HL-60 (cell line): Measurements from ENCODE around the gene HLX.

Source experiments
- DNase-seq, 2 experiments: peaks; one replicate each; pipeline ENCODE4 v3.0.0-alpha.2; 2010 to 2020; ENCODE audit warnings: low read depth in 1 of 2, low spot score in 1 of 2
- H3K27ac ChIP-seq: fragments of 250-450 bp; sonication (Bioruptor Pico); replicated peaks from 2 replicates; pipeline ENCODE4 v1.5.1; 2020; ENCODE audit warnings: mild to moderate bottlenecking, moderate library complexity
- H3K27me3 ChIP-seq: fragments of 250-450 bp; sonication (Bioruptor Pico); 2 replicates; pipeline ENCODE4 v1.5.1; 2021; ENCODE audit warnings: mild to moderate bottlenecking, moderate library complexity; ENCODE audit not compliant: insufficient read depth, poor library complexity, severe bottlenecking
- H3K4me3 ChIP-seq: replicated peaks from 2 replicates; pipeline ENCODE4 v1.5.1; 2011; ENCODE audit warnings: mild to moderate bottlenecking, control low read depth, low read length; ENCODE audit not compliant: insufficient read depth
- CTCF ChIP-seq: IDR thresholded peaks from one replicate; pipeline ENCODE4 v1.5.1; 2011; ENCODE audit warnings: low read length, control low read depth, inconsistent platforms; ENCODE audit not compliant: insufficient read depth
- GABPA ChIP-seq: IDR thresholded peaks from 2 replicates; pipeline ENCODE4 v1.6.1; 2012; ENCODE audit warnings: low read depth
- POLR2AphosphoS5 ChIP-seq: IDR thresholded peaks from 2 replicates; pipeline ENCODE4 v1.6.1; 2012; ENCODE audit warnings: low read depth
- REST ChIP-seq: IDR thresholded peaks from 2 replicates; pipeline ENCODE4 v1.6.1; 2012; ENCODE audit warnings: low read depth; ENCODE audit not compliant: insufficient replicate concordance
- SPI1 ChIP-seq: IDR thresholded peaks from 2 replicates; pipeline ENCODE4 v1.6.1; 2012; ENCODE audit warnings: low read depth, mild to moderate bottlenecking, borderline replicate concordance

The HLX gene

GRCh38 chr1:220875260-220875659 is 4.0 kb upstream of the HLX start:
- Histone ChIP-seq H3K27ac (no peak overlapping the region), H3K4me3 (no peak overlapping the region), H3K27me3 (no peaks in the 10 kb centered on the region)
- no peak for TF ChIP-seq GABPA
- TF ChIP-seq SPI1 = no peak
- no peak for TF ChIP-seq CTCF
- TF ChIP-seq REST = no peak
- no peak for TF ChIP-seq POLR2AphosphoS5
- no peak for DNase-seq

- TF ChIP-seq GABPA (peak; percentile 46), REST (peak; percentile 21), SPI1 (peak; percentile 99), CTCF (no peak), POLR2AphosphoS5 (peak; percentile 62; the same call in 1 of the 2 replicates)
- Histone ChIP-seq H3K27me3 (no peaks in the 10 kb centered on the region), H3K4me3 (peak overlapping the region; percentile 72), H3K27ac (peak overlapping the region; percentile 97)
- peak; percentile 79 to 84 for DNase-seq
These were observed 2.5 kb upstream of the HLX start for GRCh38 chr1:220876511-220877376.

- H3K27me3 ChIP-seq = no peaks in the 10 kb centered on the region
- DNase-seq = peak; percentile 64 to 70
- TF ChIP-seq SPI1 (no peak), REST (peak; percentile 3), CTCF (no peak), POLR2AphosphoS5 (peak; percentile 22; the same call in 1 of the 2 replicates)
- H3K27ac ChIP-seq = peak overlapping the region; percentile 97
- peak overlapping the region; percentile 72 for H3K4me3 ChIP-seq
These were observed 1.7 kb upstream of the HLX start for GRCh38 chr1:220877377-220878095.
